ENCODE measurements around the gene KIAA1210. TPM values are rescaled to one million over a fixed set of nuclear protein-coding genes. Genes with fewer than 3 reads are reported as not detected.

The KIAA1210 gene
- total and polyA plus RNA-seq, 12 donors: 0.04 to 0.17 (median 0.09) TPM; not detected in 7

GRCh38 chrX:119089619-119090018 lies 38.0 kb downstream of the KIAA1210 start:
- Histone ChIP-seq H3K36me3 (no peaks in the 10 kb centered on the region), H3K4me3 (no peak overlapping the region), H3K9me3 (no peaks in the 10 kb centered on the region), H3K27me3 (peaks cover 0 to 24% (median 0%) of the 10 kb centered on the region in 7 donors), H3K4me1 (no peaks in the 10 kb centered on the region), H3K27ac (no peak overlapping the region)
- intact Hi-C loops (cut with DNase I): no loop called here
- no peak for ATAC-seq
- WGBS, 2 donors: 77 to 100% methylated on average over 1 of the region's 1 CpG
- DNase-seq: no peak
- no peak for TF ChIP-seq CTCF (IDR thresholded peaks at IDR 0.05)

GRCh38 chrX:119087121-119087520 lies 40.5 kb downstream of the KIAA1210 start:
- Histone ChIP-seq H3K4me1 (no peaks in the 10 kb centered on the region), H3K36me3 (no peaks in the 10 kb centered on the region), H3K4me3 (no peak overlapping the region), H3K27me3 (peaks cover 0 to 21% (median 0%) of the 10 kb centered on the region in 7 donors), H3K9me3 (no peaks in the 10 kb centered on the region), H3K27ac (no peak overlapping the region)
- TF ChIP-seq CTCF (IDR thresholded peaks at IDR 0.05): no peak
- intact Hi-C loops (cut with DNase I): no loop called here
- WGBS, 2 donors: 91 to 94% methylated on average over 1 of the region's 1 CpG
- ATAC-seq (no peak), DNase-seq (no peak)

GRCh38 chrX:119084766-119085165 lies 42.8 kb downstream of the KIAA1210 start:
- Histone ChIP-seq H3K4me3 (no peak overlapping the region), H3K4me1 (no peaks in the 10 kb centered on the region), H3K27ac (no peak overlapping the region), H3K27me3 (peaks cover 0 to 16% (median 0%) of the 10 kb centered on the region in 7 donors), H3K9me3 (no peaks in the 10 kb centered on the region), H3K36me3 (no peaks in the 10 kb centered on the region)
- ATAC-seq (no peak), DNase-seq (no peak)
- 80 to 86% methylated on average over 3 of the region's 3 CpGs for WGBS, 2 donors
- intact Hi-C loops (cut with DNase I): no loop called here
- TF ChIP-seq CTCF (IDR thresholded peaks at IDR 0.05): no peak

GRCh38 chrX:119082278-119082677 lies 45.3 kb downstream of the KIAA1210 start:
- Histone ChIP-seq H3K9me3 (no peaks in the 10 kb centered on the region), H3K4me1 (no peaks in the 10 kb centered on the region), H3K36me3 (no peaks in the 10 kb centered on the region), H3K27ac (no peak overlapping the region), H3K27me3 (peaks cover 0 to 17% (median 0%) of the 10 kb centered on the region in 7 donors), H3K4me3 (no peak overlapping the region)
- no peak for DNase-seq
- intact Hi-C loops (cut with DNase I): no loop called here
- no peak for ATAC-seq
- 74 to 80% methylated on average over 1 of the region's 1 CpG for WGBS, 2 donors
- TF ChIP-seq CTCF (IDR thresholded peaks at IDR 0.05): no peak

Data from heart right ventricle (tissue), 16 donors.